IMR-90 (cell line): ENCODE results near the gene PLCL2. TPM values are rescaled to one million over a fixed set of nuclear protein-coding genes. Genes with fewer than 3 reads are reported as not detected.

Experiments used
- ATAC-seq: fragments of 200-7000 bp; cut with Tn5 transposase; 2 replicates; pipeline ENCODE4 v1.9.1; 2020; ENCODE audit warnings: low read depth, mild to moderate bottlenecking, moderate library complexity
- BruUV-seq: library from RNA; stranded (reverse); fragments of 400-500 nt; replicated peaks from 2 replicates; lab custom pipeline; 2021; lab: Mats Ljungman, UMichigan
- CTCF ChIA-PET: fragments of 300-600 bp; formaldehyde crosslinking; extraction: SDS; loops from one replicate; lab custom pipeline; 2021; ENCODE audit warnings: antibody characterized with exemption; lab: Yijun Ruan, JAX
- POLR2A ChIA-PET: fragments of 300-600 bp; sonication (Branson Sonifier 250); formaldehyde crosslinking; loops from one replicate; lab custom pipeline; 2022; ENCODE audit warnings: antibody characterized with exemption; ENCODE audit not compliant: unreplicated experiment; lab: Charles Lee
- DNase-seq: peaks from one replicate; pipeline ENCODE4 v3.0.0; 2013
- H2AFZ ChIP-seq: replicated peaks from 2 replicates; pipeline ENCODE3; 2013; ENCODE audit warnings: low read length, mild to moderate bottlenecking; ENCODE audit not compliant: poor library complexity
- H2AK5ac ChIP-seq: 2 replicates; pipeline ENCODE4 v1.6.1; 2013; ENCODE audit warnings: low read depth, low read length, inconsistent platforms
- H2AK9ac ChIP-seq: replicated peaks from 2 replicates; pipeline ENCODE3; 2013; ENCODE audit warnings: mild to moderate bottlenecking, low read depth, low read length, moderate library complexity; ENCODE audit not compliant: poor library complexity
- H2BK120ac ChIP-seq: 2 replicates; pipeline ENCODE4 v1.6.1; 2013; ENCODE audit warnings: low read depth, low read length, inconsistent platforms
- H2BK15ac ChIP-seq: 3 replicates; pipeline ENCODE4 v1.6.1; 2013; ENCODE audit warnings: low read depth, low read length, inconsistent platforms
- H2BK20ac ChIP-seq: 2 replicates; pipeline ENCODE4 v1.6.1; 2013; ENCODE audit warnings: low read depth, mild to moderate bottlenecking, inconsistent platforms, low read length, moderate library complexity
- H2BK5ac ChIP-seq: 2 replicates; pipeline ENCODE4 v1.6.1; 2013; ENCODE audit warnings: mild to moderate bottlenecking, low read depth, low read length, inconsistent platforms; ENCODE audit not compliant: poor library complexity, severe bottlenecking
- H3K14ac ChIP-seq: replicated peaks from 2 replicates; pipeline ENCODE4 v1.6.1; 2013; ENCODE audit warnings: low read depth, low read length, inconsistent platforms
- H3K18ac ChIP-seq: 2 replicates; pipeline ENCODE4 v1.6.1; 2013; ENCODE audit warnings: low read depth, low read length, control low read depth
- H3K23ac ChIP-seq: 2 replicates; pipeline ENCODE4 v1.6.1; 2013; ENCODE audit warnings: low read depth, low read length, inconsistent platforms
- H3K27ac ChIP-seq: 2 replicates; pipeline ENCODE4 v1.5.1; 2013; ENCODE audit warnings: mild to moderate bottlenecking, control low read depth, low read length; ENCODE audit not compliant: insufficient read depth
- H3K27me3 ChIP-seq: 2 replicates; pipeline ENCODE4 v1.6.1; 2013; ENCODE audit warnings: low read length; ENCODE audit not compliant: control insufficient read depth, insufficient read depth
- H3K36me3 ChIP-seq: 2 replicates; pipeline ENCODE4 v1.6.1; 2013; ENCODE audit warnings: low read length, mixed read lengths; ENCODE audit not compliant: control insufficient read depth, insufficient read depth
- H3K4ac ChIP-seq: 2 replicates; pipeline ENCODE4 v1.6.1; 2013; ENCODE audit warnings: low read depth, low read length, inconsistent platforms
- H3K4me1 ChIP-seq: 2 replicates; pipeline ENCODE4 v1.6.1; 2013; ENCODE audit warnings: low read length, mixed read lengths; ENCODE audit not compliant: control insufficient read depth, insufficient read depth
- H3K4me2 ChIP-seq: 2 replicates; pipeline ENCODE4 v1.6.1; 2013; ENCODE audit warnings: low read depth, mild to moderate bottlenecking, control low read depth, low read length, moderate library complexity
- H3K4me3 ChIP-seq: 2 replicates; pipeline ENCODE4 v1.5.1; 2013; ENCODE audit warnings: low read depth, mild to moderate bottlenecking, control low read depth, low read length, moderate library complexity; ENCODE audit not compliant: insufficient read depth
- H3K56ac ChIP-seq: 2 replicates; pipeline ENCODE4 v1.6.1; 2013; ENCODE audit warnings: low read length, inconsistent platforms; ENCODE audit not compliant: insufficient read depth; ENCODE audit errors: extremely low read depth
- H3K79me1 ChIP-seq, 2 experiments: 2 replicates each; pipeline ENCODE4 v1.6.1; 2013; ENCODE audit warnings: low read length in 2 of 2, inconsistent platforms in 1 of 2, low read depth in 1 of 2
- H3K9ac ChIP-seq: 2 replicates; pipeline ENCODE4 v1.6.1; 2013; ENCODE audit warnings: low read depth, low read length, control low read depth
- H3K9me1 ChIP-seq: 2 replicates; pipeline ENCODE4 v1.6.1; 2013; ENCODE audit warnings: low read length, inconsistent platforms; ENCODE audit not compliant: insufficient read depth
- H3K9me3 ChIP-seq: 2 replicates; pipeline ENCODE4 v1.6.1; 2013; ENCODE audit warnings: low read length; ENCODE audit not compliant: control insufficient read depth, insufficient read depth
- H4K20me1 ChIP-seq: 2 replicates; pipeline ENCODE4 v1.6.1; 2013; ENCODE audit warnings: low read length, inconsistent platforms; ENCODE audit not compliant: insufficient read depth
- H4K5ac ChIP-seq: 2 replicates; pipeline ENCODE4 v1.6.1; 2013; ENCODE audit warnings: mild to moderate bottlenecking, low read depth, low read length, control low read depth
- H4K8ac ChIP-seq, 2 experiments: 2 replicates each; pipeline ENCODE4 v1.6.1; 2013; ENCODE audit warnings: low read depth in 2 of 2, low read length in 2 of 2, control low read depth in 1 of 2, inconsistent platforms in 1 of 2
- H4K91ac ChIP-seq: 2 replicates; pipeline ENCODE4 v1.6.1; 2013; ENCODE audit warnings: low read depth, low read length, inconsistent platforms; ENCODE audit not compliant: insufficient read depth
- BHLHE40 ChIP-seq: fragments of 150-350 bp; IDR thresholded peaks from 2 replicates; pipeline ENCODE4 v1.6.1; 2016; ENCODE audit warnings: mild to moderate bottlenecking, low read depth, low read length
- CEBPB ChIP-seq: IDR thresholded peaks from 2 replicates; pipeline ENCODE4 v1.6.1; 2012; ENCODE audit warnings: low read depth, low read length, improper control_type of control experiment
- CHD1 ChIP-seq: IDR thresholded peaks from 2 replicates; pipeline ENCODE4 v1.6.1; 2012; ENCODE audit warnings: low read depth, low read length, improper control_type of control experiment
- CTCF ChIP-seq: conservative IDR thresholded peaks from 2 replicates; pipeline ENCODE4 v1.5.1; 2012; ENCODE audit warnings: mild to moderate bottlenecking, low read depth, low read length, improper control_type of control experiment
- ELK1 ChIP-seq: fragments of 150-350 bp; IDR thresholded peaks from 2 replicates; pipeline ENCODE4 v1.6.1; 2016; ENCODE audit warnings: low read depth, mild to moderate bottlenecking, low read length, moderate library complexity, borderline replicate concordance
- FOS ChIP-seq: fragments of 150-350 bp; IDR thresholded peaks from 2 replicates; pipeline ENCODE4 v1.6.1; 2016; ENCODE audit warnings: low read depth, low read length
- MAFK ChIP-seq: IDR thresholded peaks from 2 replicates; pipeline ENCODE4 v1.6.1; 2012; ENCODE audit warnings: low read depth, low read length, improper control_type of control experiment
- MAZ ChIP-seq: IDR thresholded peaks from 2 replicates; pipeline ENCODE4 v1.6.1; 2012; ENCODE audit warnings: low read depth, mild to moderate bottlenecking, low read length, improper control_type of control experiment, moderate library complexity, borderline replicate concordance
- MXI1 ChIP-seq: IDR thresholded peaks from 2 replicates; pipeline ENCODE4 v1.6.1; 2012; ENCODE audit warnings: low read depth, mild to moderate bottlenecking, low read length, moderate library complexity, borderline replicate concordance
- NFE2L2 ChIP-seq: fragments of 150-350 bp; IDR thresholded peaks from 2 replicates; pipeline ENCODE4 v1.6.1; 2016; ENCODE audit warnings: low read depth, mild to moderate bottlenecking, low read length
- POLR2A ChIP-seq: IDR thresholded peaks from 2 replicates; pipeline ENCODE4 v1.6.1; 2012; ENCODE audit warnings: mild to moderate bottlenecking, low read depth, low read length
- RAD21 ChIP-seq: IDR thresholded peaks from 2 replicates; pipeline ENCODE4 v1.6.1; 2012; ENCODE audit warnings: low read length, improper control_type of control experiment
- RFX5 ChIP-seq: IDR thresholded peaks from 2 replicates; pipeline ENCODE4 v1.8.0; 2012; ENCODE audit warnings: low read depth, mild to moderate bottlenecking, low read length, moderate library complexity
- SMC3 ChIP-seq: fragments of 150-350 bp; IDR thresholded peaks from 2 replicates; pipeline ENCODE4 v1.6.1; 2016; ENCODE audit warnings: low read depth, mild to moderate bottlenecking, antibody characterized with exemption, low read length, moderate library complexity
- USF2 ChIP-seq: fragments of 150-350 bp; IDR thresholded peaks from 2 replicates; pipeline ENCODE4 v1.6.1; 2017; ENCODE audit warnings: mild to moderate bottlenecking, antibody characterized with exemption, low read length, low read depth
- WGBS, 2 experiments: methylation state at CpG; one replicate each; pipeline versions ENCODE4 v1.1.5 to v1.1.7; 2013; ENCODE audit warnings: missing lambda C conversion rate in 2 of 2; ENCODE audit not compliant: insufficient read length in 1 of 2; ENCODE audit errors: extremely low coverage in 2 of 2; 5-methylcytosine and 5-hydroxymethylcytosine counted together
- dilution Hi-C: fragments of 300-500 bp; cut with HindIII; formaldehyde crosslinking; loops from one replicate; pipeline ENCODE4 v1.14.3; 2018; ENCODE audit warnings: low sequenced_read_pairs; ENCODE audit not compliant: unreplicated experiment
- in situ Hi-C: fragments of 300-500 bp; cut with MboI; formaldehyde crosslinking; loops from 3 replicates; pipeline ENCODE4 v1.14.3; 2019; ENCODE audit warnings: low sequenced_read_pairs, inconsistent platforms, mixed read lengths
- intact Hi-C: fragments of 100-400 bp; cut with micrococcal nuclease; formaldehyde crosslinking; loops from 2 replicates; pipeline ENCODE4 v1.10.0; 2022
- polyA plus RNA-seq, 3 experiments: library from polyadenylated mRNA; depleted of rRNA; stranded (reverse); fragments of >200 nt; gene quantifications; 2 replicates each; pipeline ENCODE4 v1.2.3, GENCODE V29; 2012; ENCODE audit warnings: low replicate concordance in 1 of 3
- total RNA-seq: library from RNA; depleted of rRNA; stranded (reverse); fragments of >200 nt; gene quantifications from 2 replicates; pipeline ENCODE4 v1.2.3, GENCODE V29; 2012

PLCL2 gene
- total and polyA plus RNA-seq, 2 of the 4 experiments (the other 2 are of a cell fraction), result 0.92 to 3.8 TPM

DNA sequence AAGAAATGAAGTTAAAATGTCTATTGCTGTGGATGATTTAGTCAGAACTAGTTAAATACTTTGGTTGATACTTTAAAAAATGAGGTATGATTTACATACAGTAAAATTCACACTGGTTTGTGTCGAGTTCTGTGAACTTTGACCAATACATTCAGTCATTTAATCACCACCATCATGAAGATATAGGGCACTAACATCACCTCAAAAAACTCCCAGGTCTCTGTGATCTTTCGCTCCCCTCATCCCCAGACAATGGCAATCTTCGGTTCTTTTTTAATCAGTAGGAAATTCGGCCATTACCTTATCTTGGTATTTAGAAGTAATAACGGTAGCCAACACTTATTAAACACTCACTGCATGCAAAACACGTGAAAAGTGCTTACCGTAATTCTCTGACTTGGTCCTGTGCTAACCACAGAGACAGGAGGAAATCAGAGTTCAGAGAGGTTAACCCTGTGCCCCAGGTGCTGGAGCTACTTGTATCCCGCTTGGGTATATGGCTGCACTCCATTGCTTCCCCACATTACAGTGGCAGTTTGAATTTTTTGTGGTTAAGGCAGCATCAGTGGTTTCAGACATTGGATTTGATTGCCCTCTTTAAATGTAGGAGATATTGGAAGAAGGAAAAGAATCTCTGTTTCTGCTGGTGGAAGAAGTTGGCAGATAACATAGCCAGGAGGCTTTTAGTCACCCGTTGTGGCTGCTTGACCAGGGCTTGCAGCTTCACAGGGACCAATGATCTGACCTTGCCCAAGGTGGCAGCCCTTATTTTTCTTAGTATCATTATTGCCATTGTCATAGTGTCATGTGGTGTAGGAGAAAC, 4.2 kb downstream of the PLCL2 start:
- intact Hi-C loops, result loop anchor here (10.0 kb wide), 1 partner anchor 346 kb away; no protein-coding TSS in a partner anchor
- dilution Hi-C loops, result no loop called here
- Histone ChIP-seq H3K27ac (no peak overlapping the region), H3K18ac (no peak overlapping the region), H3K9me3 (no peaks in the 10 kb centered on the region), H4K91ac (no peak overlapping the region), H2BK120ac (no peak overlapping the region), H3K36me3 (no peaks in the 10 kb centered on the region), H3K4ac (no peak overlapping the region), H3K79me1 (peaks cover 0 to 4% of the 10 kb centered on the region in 2 experiments; a peak in 1 of 4 replicates), H3K56ac (no peak overlapping the region), H3K4me3 (no peak overlapping the region), H2BK5ac (no peak overlapping the region), H3K4me2 (no peak overlapping the region), H3K14ac (no peak overlapping the region), H3K23ac (no peak overlapping the region), H2AK5ac (no peak overlapping the region), H3K9ac (no peak overlapping the region), H2AFZ (no peak overlapping the region), H4K5ac (no peak overlapping the region), H3K9me1 (no peaks in the 10 kb centered on the region), H2BK15ac (no peak overlapping the region), H3K27me3 (peaks cover 4% of the 10 kb centered on the region), H2BK20ac (no peak overlapping the region), H2AK9ac (no peak overlapping the region), H4K8ac (no peak overlapping the region), H3K4me1 (peaks cover 4% of the 10 kb centered on the region; the same call in 1 of the 2 replicates), H4K20me1 (no peaks in the 10 kb centered on the region)
- DNase-seq (no peak), ATAC-seq (no peak)
- CTCF ChIA-PET, result no interaction called here
- POLR2A ChIA-PET, result no interaction called here
- BruUV-seq, result no TSS peak
- no CpG with 5 or more reads among the region's 9 CpGs for WGBS, 2 experiments
- in situ Hi-C loops, result loop anchor here (25.0 kb wide), 1 partner anchor 602 kb away; no protein-coding TSS in a partner anchor
- no peak for TF ChIP-seq MXI1
- TF ChIP-seq MAZ, result no peak
- TF ChIP-seq USF2, result no peak
- TF ChIP-seq FOS, result no peak
- no peak for TF ChIP-seq BHLHE40
- TF ChIP-seq SMC3, result no peak
- TF ChIP-seq RAD21, result no peak
- no peak for TF ChIP-seq CEBPB
- no peak for TF ChIP-seq CHD1
- TF ChIP-seq CTCF, result no peak
- no peak for TF ChIP-seq POLR2A
- no peak for TF ChIP-seq MAFK
- TF ChIP-seq ELK1, result no peak
- no peak for TF ChIP-seq RFX5
- no peak for TF ChIP-seq NFE2L2
